C4-2B (cell line): ENCODE measurements around the gene EIF2B1.

ENCODE experiments used
- ZFX ChIP-seq: fragments of 450-650 bp; IDR thresholded peaks from 2 replicates; pipeline ENCODE4 v1.6.1; 2017
- TF ChIP-seq, protein P1 (sequence below): fragments of 450-650 bp; conservative IDR thresholded peaks from 2 replicates; pipeline ENCODE4 v1.5.1; 2017; ENCODE audit warnings: mild to moderate bottlenecking

DNA sequence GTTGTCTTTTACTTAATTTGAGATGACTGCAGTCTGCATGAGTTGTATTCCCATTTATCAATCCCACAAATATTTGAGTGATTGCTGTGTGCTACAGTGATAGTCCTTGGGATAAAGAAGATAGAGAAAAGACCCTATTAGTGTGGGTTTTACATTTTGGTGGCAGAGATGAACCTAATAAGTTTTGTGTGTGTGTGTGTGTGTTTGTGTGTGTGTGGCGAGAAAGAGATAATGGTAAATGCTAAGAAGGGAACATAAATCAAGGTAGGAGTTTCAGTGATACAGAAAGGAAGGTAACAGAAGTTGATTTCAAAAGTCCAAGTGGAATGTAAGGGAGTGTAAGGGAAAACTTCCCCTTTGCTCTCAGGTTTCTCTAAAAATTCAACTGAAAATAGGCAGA is 34.2 kb downstream of the EIF2B1 start:
- TF ChIP-seq, protein P1, sequence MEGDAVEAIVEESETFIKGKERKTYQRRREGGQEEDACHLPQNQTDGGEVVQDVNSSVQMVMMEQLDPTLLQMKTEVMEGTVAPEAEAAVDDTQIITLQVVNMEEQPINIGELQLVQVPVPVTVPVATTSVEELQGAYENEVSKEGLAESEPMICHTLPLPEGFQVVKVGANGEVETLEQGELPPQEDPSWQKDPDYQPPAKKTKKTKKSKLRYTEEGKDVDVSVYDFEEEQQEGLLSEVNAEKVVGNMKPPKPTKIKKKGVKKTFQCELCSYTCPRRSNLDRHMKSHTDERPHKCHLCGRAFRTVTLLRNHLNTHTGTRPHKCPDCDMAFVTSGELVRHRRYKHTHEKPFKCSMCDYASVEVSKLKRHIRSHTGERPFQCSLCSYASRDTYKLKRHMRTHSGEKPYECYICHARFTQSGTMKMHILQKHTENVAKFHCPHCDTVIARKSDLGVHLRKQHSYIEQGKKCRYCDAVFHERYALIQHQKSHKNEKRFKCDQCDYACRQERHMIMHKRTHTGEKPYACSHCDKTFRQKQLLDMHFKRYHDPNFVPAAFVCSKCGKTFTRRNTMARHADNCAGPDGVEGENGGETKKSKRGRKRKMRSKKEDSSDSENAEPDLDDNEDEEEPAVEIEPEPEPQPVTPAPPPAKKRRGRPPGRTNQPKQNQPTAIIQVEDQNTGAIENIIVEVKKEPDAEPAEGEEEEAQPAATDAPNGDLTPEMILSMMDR, result no peak
- TF ChIP-seq ZFX, result no peak
